Testis (tissue), 2 donors: Measurements from ENCODE around the gene KCNG4.

Source experiments
- CTCF ChIP-seq, 3 experiments: fragments of 450-650 bp in 2 of 3; fragments of 200-600 bp in 1 of 3; sonication (generic) in 1 of 3; IDR thresholded peaks; one replicate each; pipeline ENCODE4 v1.5.1; 2016 to 2019; ENCODE audit warnings: antibody characterized with exemption in 3 of 3, mild to moderate bottlenecking in 2 of 3, moderate library complexity in 1 of 3
- POLR2A ChIP-seq: fragments of 450-650 bp; IDR thresholded peaks from one replicate; pipeline ENCODE4 v1.6.1; 2017; ENCODE audit warnings: antibody characterized with exemption, mild to moderate bottlenecking, moderate library complexity

GRCh38 chr16:84234321-84235241 lies 5.2 kb downstream of the KCNG4 start:
- no peak for TF ChIP-seq CTCF (IDR thresholded peaks at IDR 0.05)
- TF ChIP-seq POLR2A: no peak
